ENCODE measurements around the gene ADAMTS2. TPM values are rescaled to one million over a fixed set of nuclear protein-coding genes. Genes with fewer than 3 reads are reported as not detected.

The ADAMTS2 gene
- total RNA-seq, 1 donor from 2014 or later = 18.8 TPM

DNA sequence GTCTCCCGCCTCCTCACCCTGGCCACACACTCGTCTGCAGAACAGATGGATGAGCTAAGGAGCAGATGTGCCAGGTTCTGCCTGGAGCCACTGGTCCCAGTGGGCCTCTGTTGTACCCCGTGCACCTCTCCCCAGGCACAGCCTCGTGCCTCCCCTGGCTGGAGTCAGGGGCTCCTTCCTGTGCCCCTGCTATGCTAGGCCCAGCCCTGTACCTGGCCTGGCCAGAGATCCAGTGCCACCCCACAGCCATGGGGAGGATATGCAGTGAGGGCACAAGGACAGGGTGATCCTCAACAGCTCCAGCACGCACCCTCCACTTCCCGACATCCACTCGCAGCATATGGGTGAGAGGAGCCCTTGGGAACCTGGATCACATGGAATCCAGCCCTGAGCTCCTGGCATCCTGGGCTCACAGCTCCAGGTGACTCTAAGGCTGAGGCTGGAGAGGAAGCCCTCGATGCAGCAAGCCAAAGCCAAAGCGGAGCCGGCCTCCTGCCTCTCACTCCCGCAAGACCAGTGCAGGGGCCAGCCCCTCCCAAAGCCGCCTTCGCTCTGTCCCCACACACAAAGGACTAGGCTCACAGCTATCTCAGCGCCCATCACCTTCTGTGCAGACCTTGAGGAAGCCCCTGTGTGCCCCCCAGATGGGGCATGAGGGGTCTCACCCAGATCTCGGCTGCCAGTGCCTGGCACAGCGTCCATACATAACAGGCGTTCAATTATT is 23.7 kb upstream of the ADAMTS2 start:
- Histone ChIP-seq H3K9me3 (ENCODE audit: insufficient read depth, low read depth, low read length) (no peaks in the 10 kb centered on the region), H3K27me3 (ENCODE audit: insufficient read depth, low read length) (no peaks in the 10 kb centered on the region), H4K20me1 (ENCODE audit: insufficient read depth, low read length) (no peaks in the 10 kb centered on the region), H3K9ac (ENCODE audit: low read length) (no peak overlapping the region), H3K79me2 (ENCODE audit: insufficient read depth, low read length) (no peaks in the 10 kb centered on the region), H3K36me3 (ENCODE audit: insufficient read depth, low read length) (no peaks in the 10 kb centered on the region), H3K4me3 (ENCODE audit: insufficient read depth, low read depth, low read length) (no peak overlapping the region), H2AFZ (ENCODE audit: low read depth, low read length) (no peak overlapping the region), H3K27ac (ENCODE audit: low read depth, low read length) (no peak overlapping the region), H3K4me1 (ENCODE audit: insufficient read depth, low read length) (no peaks in the 10 kb centered on the region), H3K4me2 (ENCODE audit: low read length) (no peak overlapping the region)
- Mint-ChIP-seq H3K36me3 (ENCODE audit: low read depth, unreplicated experiment) (no peaks in the 10 kb centered on the region), H3K4me1 (ENCODE audit: low read depth, unreplicated experiment) (peaks cover 3% of the 10 kb centered on the region), H3K4me3 (ENCODE audit: unreplicated experiment) (no peak overlapping the region), H3K9me3 (ENCODE audit: unreplicated experiment) (peaks cover under 1% of the 10 kb centered on the region), H3K27ac (ENCODE audit: unreplicated experiment) (no peak overlapping the region), H3K27me3 (ENCODE audit: low read depth, unreplicated experiment) (peaks cover 18% of the 10 kb centered on the region)
- TF ChIP-seq EZH2 (IDR thresholded peaks at IDR 0.05; ENCODE audit: insufficient read depth, low read length) = no peak
- TF ChIP-seq, protein P1, sequence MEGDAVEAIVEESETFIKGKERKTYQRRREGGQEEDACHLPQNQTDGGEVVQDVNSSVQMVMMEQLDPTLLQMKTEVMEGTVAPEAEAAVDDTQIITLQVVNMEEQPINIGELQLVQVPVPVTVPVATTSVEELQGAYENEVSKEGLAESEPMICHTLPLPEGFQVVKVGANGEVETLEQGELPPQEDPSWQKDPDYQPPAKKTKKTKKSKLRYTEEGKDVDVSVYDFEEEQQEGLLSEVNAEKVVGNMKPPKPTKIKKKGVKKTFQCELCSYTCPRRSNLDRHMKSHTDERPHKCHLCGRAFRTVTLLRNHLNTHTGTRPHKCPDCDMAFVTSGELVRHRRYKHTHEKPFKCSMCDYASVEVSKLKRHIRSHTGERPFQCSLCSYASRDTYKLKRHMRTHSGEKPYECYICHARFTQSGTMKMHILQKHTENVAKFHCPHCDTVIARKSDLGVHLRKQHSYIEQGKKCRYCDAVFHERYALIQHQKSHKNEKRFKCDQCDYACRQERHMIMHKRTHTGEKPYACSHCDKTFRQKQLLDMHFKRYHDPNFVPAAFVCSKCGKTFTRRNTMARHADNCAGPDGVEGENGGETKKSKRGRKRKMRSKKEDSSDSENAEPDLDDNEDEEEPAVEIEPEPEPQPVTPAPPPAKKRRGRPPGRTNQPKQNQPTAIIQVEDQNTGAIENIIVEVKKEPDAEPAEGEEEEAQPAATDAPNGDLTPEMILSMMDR (IDR thresholded peaks at IDR 0.05; ENCODE audit: insufficient read depth, low read depth, low read length) = no peak
- no peak for FAIRE-seq
- DNase-seq (ENCODE audit: low read depth) = no peak

DNA sequence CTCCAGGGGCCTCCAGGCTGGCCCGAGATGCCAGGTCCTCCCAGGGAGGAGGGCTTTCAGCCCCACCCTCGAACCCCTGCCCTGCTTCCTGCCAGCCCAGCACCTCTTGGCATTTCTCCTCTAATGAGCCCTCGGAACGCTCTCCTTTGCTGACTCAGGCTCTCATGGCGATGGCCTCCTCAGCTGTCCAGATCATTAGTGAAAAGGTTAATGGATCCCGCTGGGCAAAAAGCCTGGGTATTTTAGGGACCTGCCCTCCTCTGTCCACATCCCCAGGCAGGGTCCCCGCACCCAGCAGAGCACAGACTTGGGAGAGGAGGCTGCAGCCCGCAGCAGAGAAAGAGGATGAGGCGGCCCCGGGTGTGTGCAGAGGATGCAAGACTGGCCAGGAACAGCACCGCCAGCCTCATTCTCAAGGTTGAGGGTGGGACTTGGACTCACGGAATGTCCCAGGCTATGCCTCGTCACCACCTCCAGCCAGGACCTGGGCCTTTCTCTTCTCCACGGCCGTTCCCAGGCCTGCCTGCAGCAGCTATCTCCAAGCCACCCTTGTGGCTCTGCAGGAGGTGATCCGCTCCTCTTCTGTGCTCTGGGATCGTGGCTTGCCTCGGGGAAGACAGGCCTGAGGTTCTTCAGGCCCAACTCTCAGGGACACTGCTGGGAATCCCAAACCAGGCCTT is 23.0 kb upstream of the ADAMTS2 start:
- FAIRE-seq (no peak), DNase-seq (ENCODE audit: low read depth) (no peak)
- no peak overlapping the region for H2AFZ ChIP-seq (ENCODE audit: low read depth, low read length)
- H3K9me3 ChIP-seq (ENCODE audit: insufficient read depth, low read depth, low read length) = peaks cover 5% of the 10 kb centered on the region
- no peak overlapping the region for H3K4me3 Mint-ChIP-seq (ENCODE audit: unreplicated experiment)
- no peak for TF ChIP-seq EZH2 (IDR thresholded peaks at IDR 0.05; ENCODE audit: insufficient read depth, low read length)
- no peak overlapping the region for H3K9ac ChIP-seq (ENCODE audit: low read length)
- H3K27ac Mint-ChIP-seq (ENCODE audit: unreplicated experiment) = no peak overlapping the region
- no peaks in the 10 kb centered on the region for H3K27me3 ChIP-seq (ENCODE audit: insufficient read depth, low read length)
- H3K27me3 Mint-ChIP-seq (ENCODE audit: low read depth, unreplicated experiment) = peaks cover 18% of the 10 kb centered on the region
- H4K20me1 ChIP-seq (ENCODE audit: insufficient read depth, low read length) = no peaks in the 10 kb centered on the region
- no peaks in the 10 kb centered on the region for H3K4me1 ChIP-seq (ENCODE audit: insufficient read depth, low read length)
- peaks cover 3% of the 10 kb centered on the region for H3K4me1 Mint-ChIP-seq (ENCODE audit: low read depth, unreplicated experiment)
- no peaks in the 10 kb centered on the region for H3K36me3 Mint-ChIP-seq (ENCODE audit: low read depth, unreplicated experiment)
- no peaks in the 10 kb centered on the region for H3K36me3 ChIP-seq (ENCODE audit: insufficient read depth, low read length)
- H3K9me3 Mint-ChIP-seq (ENCODE audit: unreplicated experiment) = peaks cover 5% of the 10 kb centered on the region
- no peak overlapping the region for H3K4me2 ChIP-seq (ENCODE audit: low read length)
- no peaks in the 10 kb centered on the region for H3K79me2 ChIP-seq (ENCODE audit: insufficient read depth, low read length)
- H3K27ac ChIP-seq (ENCODE audit: low read depth, low read length) = no peak overlapping the region
- H3K4me3 ChIP-seq (ENCODE audit: insufficient read depth, low read depth, low read length) = no peak overlapping the region

DNA sequence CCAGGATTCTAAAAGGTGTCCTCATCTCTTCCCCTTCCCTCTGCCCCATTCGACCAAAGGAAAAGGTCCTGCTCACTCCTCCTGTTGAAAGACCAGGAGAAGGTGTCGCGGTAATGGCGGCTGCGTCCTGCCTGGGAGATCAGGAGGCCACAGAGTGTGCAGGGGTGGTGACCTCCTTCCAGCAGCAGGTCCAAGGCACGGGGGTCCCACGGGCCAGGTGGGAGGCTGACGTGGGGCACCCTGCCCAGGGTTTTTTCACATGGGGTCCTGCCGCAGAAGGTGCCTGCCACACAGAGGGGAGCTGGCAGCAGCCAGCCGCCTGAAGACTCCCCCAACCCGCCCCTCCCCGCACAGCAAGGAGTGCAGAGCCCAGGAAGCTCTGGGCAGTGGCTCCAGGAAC is 22.2 kb upstream of the ADAMTS2 start:
- H3K9me3 Mint-ChIP-seq (ENCODE audit: unreplicated experiment) = peaks cover 6% of the 10 kb centered on the region
- no peak for DNase-seq (ENCODE audit: low read depth)

More for the DNA sequence above, 22.2 kb upstream of the ADAMTS2 start:
- no peak overlapping the region for H3K4me2 ChIP-seq (ENCODE audit: low read length)
- H3K9me3 ChIP-seq (ENCODE audit: insufficient read depth, low read depth, low read length) = peaks cover 5% of the 10 kb centered on the region
- H3K9ac ChIP-seq (ENCODE audit: low read length) = no peak overlapping the region
- H2AFZ ChIP-seq (ENCODE audit: low read depth, low read length) = no peak overlapping the region
- no peak overlapping the region for H3K4me3 ChIP-seq (ENCODE audit: insufficient read depth, low read depth, low read length)
- Mint-ChIP-seq H3K27me3 (ENCODE audit: low read depth, unreplicated experiment) (peaks cover 23% of the 10 kb centered on the region), H3K36me3 (ENCODE audit: low read depth, unreplicated experiment) (no peaks in the 10 kb centered on the region), H3K4me3 (ENCODE audit: unreplicated experiment) (no peak overlapping the region), H3K4me1 (ENCODE audit: low read depth, unreplicated experiment) (peaks cover 3% of the 10 kb centered on the region), H3K27ac (ENCODE audit: unreplicated experiment) (no peak overlapping the region)
- H4K20me1 ChIP-seq (ENCODE audit: insufficient read depth, low read length) = no peaks in the 10 kb centered on the region
- H3K79me2 ChIP-seq (ENCODE audit: insufficient read depth, low read length) = no peaks in the 10 kb centered on the region
- TF ChIP-seq, protein P1 (IDR thresholded peaks at IDR 0.05; ENCODE audit: insufficient read depth, low read depth, low read length) = no peak
- no peak for TF ChIP-seq EZH2 (IDR thresholded peaks at IDR 0.05; ENCODE audit: insufficient read depth, low read length)
- no peak for FAIRE-seq
- H3K4me1 ChIP-seq (ENCODE audit: insufficient read depth, low read length) = no peaks in the 10 kb centered on the region
- H3K27me3 ChIP-seq (ENCODE audit: insufficient read depth, low read length) = no peaks in the 10 kb centered on the region
- H3K36me3 ChIP-seq (ENCODE audit: insufficient read depth, low read length) = no peaks in the 10 kb centered on the region
- no peak overlapping the region for H3K27ac ChIP-seq (ENCODE audit: low read depth, low read length)

Data from astrocyte (in vitro differentiated cells and primary cell).